HG02870 (cell line): Measurements from ENCODE around the gene NSMCE1.

Experiments
- ATAC-seq: cut with Tn5 transposase; IDR thresholded peaks from one replicate; pipeline ENCODE4 v1.9.1; 2021; ENCODE audit warnings: mild to moderate bottlenecking, moderate library complexity; ENCODE audit not compliant: unreplicated experiment

NSMCE1 gene

DNA sequence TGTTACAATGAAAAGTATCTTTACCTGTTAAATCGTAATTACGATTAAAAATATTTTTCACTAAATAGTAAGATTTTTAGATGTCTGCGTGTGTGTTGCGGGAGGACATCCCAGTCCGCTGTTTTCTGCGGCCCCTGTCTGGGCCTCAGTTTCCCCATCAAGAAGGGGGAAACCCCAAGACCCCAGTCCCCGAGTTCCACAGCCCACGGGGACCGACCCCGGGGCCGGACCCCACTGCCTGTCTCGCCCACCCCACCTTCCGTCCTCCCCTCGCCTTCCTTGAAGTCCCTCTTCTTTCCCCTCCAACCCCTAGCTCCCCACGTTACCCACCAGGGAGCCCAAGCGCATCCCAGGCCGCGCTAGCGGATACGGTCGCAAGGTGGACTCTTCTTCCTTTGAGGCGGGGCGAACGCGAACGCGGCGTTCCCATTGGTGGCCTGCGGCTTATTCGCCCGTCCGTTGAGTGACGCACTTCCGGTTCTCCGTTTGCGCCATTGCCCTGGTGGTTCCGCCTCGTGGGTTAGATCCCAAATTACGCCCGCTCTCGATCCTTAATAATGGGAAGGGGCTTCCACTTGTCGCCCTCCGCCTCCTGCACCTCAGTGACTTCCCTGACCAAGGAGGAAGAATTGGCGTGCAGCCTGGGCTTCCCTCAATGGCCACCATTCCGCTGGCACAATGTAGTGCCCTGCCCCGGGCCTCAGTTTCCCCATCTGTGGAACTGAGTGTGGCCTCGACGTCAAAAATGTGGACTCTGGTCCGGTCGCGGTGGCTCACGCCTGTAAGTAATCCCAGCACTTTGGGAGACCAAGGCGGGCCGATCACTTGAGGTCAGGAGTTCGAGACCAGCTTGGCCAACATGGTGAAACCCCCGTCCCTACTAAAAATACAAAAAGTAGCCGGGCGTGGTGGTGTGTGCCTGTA lies at the start of gene NSMCE1:
Gene NSMCE1 (minus strand): TSS at position 397 of the 924 bp plus-strand sequence. CDS start 11,202 bp downstream, outside the sequence.
- peak; percentile 87 for ATAC-seq

DNA sequence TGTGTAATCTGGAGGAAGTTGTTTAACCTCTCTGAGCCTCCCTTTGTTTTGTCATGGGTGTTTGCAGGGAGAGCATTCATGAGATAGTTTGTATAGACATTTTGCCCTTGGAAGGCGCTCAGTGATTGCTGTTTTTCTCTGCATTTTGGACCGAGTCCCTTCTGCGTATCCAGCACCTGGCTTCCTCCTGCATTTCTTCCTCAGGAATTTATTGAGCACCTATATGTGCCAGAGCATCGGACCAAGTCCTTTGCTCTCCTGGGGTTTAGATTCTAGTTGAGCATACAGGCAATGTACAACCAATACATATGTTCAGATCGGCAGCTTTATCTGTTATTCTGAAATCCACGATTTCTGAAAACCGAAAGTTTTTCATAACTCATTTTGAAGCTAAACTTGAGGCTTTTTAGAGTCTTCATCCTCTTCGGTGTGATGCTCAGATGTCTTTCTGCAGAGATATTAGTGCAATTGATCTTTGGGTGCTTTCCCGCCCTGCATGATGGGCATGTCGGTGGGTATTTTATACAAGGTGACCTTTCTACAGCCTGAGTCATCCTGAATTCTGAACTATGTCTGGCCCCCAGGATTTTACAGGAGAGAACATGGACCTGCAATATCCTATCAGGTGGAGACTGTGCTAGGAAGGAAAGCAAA lies 49.3 kb upstream of the NSMCE1 start:
- ATAC-seq = no peak

- no peak for ATAC-seq
Observed at GRCh38 chr16:27317320-27317719, 48.7 kb upstream of the NSMCE1 start.

- ATAC-seq = no peak
Observed at GRCh38 chr16:27316038-27316680, 47.6 kb upstream of the NSMCE1 start.

GRCh38 chr16:27315333-27316037 lies 46.9 kb upstream of the NSMCE1 start:
- ATAC-seq = no peak

GRCh38 chr16:27314986-27315332 lies 46.4 kb upstream of the NSMCE1 start:
- ATAC-seq = no peak

- ATAC-seq = peak; percentile 5
Observed at GRCh38 chr16:27314161-27314723, 45.7 kb upstream of the NSMCE1 start.

GRCh38 chr16:27313422-27314160 lies 45.0 kb upstream of the NSMCE1 start, which contains the start of gene IL4R:
Gene IL4R (plus strand): TSS chr16:27313974. CDS start chr16:27340204, 26,230 bp downstream.
- ATAC-seq = peak; percentile 45

- ATAC-seq = no peak
Observed at GRCh38 chr16:27312580-27313421, 44.2 kb upstream of the NSMCE1 start.

GRCh38 chr16:27311897-27312303 lies 43.3 kb upstream of the NSMCE1 start:
- ATAC-seq = no peak

DNA sequence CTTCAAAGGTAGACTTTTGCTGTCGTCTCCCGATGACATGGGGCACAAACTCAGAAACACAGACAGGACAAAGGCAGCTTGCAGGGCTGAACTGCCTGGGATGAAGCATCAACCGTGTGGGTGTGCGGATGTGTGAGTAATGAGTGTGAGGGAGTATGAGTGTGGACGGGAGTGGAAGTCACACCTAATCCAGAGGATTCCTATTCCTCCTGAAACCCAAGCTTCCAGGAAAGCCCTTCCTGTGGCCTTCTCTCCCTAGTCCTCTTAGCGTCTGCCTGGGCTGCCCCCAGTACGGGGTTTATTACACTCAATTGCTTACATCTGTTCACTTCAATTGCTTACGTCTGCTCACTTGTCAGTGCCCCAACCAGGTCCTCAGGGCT lies 42.9 kb upstream of the NSMCE1 start:
- ATAC-seq = no peak

DNA sequence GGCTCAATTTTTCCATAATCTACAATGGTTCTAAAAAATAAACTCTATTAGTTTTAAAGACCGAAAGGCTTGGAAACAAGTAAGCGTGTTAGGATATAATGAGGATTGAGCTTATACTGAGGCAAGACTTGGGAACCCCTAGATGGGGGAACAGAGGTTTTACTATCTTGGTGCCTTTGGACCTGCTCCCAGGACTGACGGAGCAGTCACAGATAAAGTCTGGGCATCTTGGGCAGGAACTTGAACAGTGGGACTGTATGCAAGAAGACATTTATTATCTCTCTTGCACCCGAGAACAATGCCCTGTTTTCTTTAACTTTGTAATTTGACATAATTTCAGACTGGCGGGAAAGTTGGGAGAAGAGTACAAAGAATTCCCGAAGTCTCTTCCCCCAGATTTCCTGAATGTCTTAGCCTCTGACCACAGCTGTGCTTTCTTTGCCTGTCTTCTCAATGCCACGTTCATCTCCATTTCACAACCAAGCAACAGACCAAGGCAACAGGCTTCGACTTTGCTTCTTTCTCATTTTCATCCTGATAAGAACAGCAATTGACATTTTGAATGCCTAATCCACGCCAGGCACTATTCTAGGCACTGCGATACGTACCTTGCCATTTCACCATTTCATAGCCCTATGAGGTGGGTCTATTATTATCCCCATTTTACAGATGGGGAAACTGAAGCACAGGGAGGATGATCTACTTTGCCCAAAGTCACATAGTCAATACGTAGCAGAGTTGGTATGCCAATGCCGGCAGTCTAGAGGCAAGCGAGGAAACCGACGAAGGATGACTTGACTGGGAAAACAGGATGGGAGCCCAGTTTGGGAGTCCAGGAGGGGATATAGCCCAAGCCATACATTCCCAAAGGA lies 42.2 kb upstream of the NSMCE1 start:
- no peak for ATAC-seq

GRCh38 chr16:27308792-27309191 lies 40.2 kb upstream of the NSMCE1 start:
- ATAC-seq = no peak

DNA sequence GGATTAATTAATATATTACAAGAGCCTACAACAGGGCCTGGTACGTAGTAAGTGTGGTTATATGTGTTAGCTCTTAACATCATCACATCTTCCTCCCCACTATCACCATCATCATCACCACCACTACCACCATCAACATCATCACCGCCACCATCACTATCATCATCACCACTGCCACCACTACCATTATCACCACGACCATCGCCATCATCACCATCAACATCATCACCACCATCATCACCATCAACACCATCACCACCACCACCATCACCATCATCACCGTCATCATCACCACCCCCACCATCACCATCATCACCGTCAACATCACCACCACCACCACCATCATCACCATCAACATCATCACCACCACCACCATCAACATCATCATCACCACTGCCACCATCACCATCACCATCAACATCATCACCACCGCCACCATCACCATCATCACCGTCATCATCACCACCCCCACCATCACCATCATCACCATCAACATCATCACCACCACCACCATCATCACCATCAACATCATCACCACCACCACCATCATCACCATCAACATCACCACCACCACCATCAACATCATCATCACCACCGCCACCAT lies 37.4 kb upstream of the NSMCE1 start:
- no peak for ATAC-seq

DNA sequence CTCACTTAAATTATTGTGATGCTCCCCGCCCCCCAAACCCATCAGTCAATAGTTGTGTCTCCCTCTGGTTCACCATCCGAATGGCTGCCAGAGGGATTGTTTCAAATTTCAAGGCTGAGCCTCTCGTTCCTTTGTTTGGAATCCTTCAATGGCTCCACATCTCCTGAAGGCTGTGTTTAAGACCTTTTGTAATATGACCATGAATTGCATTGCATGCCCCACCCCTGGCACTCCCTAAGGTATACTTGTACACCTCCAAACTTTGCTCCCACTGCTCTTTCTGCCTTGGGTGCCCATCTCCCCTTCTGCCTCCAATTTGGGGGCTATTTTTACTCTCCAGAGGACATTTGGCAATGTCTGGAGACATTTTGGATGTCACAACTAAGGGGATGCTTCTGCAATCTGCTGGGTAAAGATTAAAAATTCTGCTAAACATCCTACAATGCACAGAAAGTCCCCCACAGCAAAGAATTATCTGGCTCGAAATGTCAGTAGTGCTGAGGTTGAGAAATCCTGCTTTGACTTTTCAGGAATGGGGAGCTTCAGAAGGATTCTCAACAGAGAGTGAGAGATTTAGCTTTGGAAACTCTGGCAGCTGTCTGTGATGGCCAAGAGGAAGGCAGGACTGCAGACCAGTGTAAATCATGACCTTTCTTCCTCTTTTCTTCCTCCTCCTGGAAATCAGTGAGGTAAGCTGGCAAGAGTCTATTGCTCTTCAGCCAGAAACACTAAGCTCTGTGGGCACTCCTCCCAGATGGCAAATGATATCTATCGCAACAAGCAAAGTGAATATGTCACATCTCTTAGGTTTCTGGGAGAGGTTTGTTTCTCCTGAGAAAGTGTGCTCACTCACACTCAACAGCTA lies 36.5 kb upstream of the NSMCE1 start:
- ATAC-seq = no peak

GRCh38 chr16:27304102-27304501 lies 35.5 kb upstream of the NSMCE1 start:
- ATAC-seq = no peak
